Fibroblast of mammary gland (primary cell): ENCODE results near the gene ZHX3.

Experiments
- DNase-seq: peaks from one replicate; pipeline ENCODE4 v3.0.0-alpha.2; 2010; ENCODE audit warnings: low read depth
- H3K4me3 ChIP-seq: 2 replicates; pipeline ENCODE4 v1.5.1; 2011; ENCODE audit warnings: low read depth, mild to moderate bottlenecking, low read length, moderate library complexity; ENCODE audit not compliant: control insufficient read depth
- CTCF ChIP-seq: conservative IDR thresholded peaks from 2 replicates; pipeline ENCODE4 v1.5.1; 2011; ENCODE audit warnings: low read depth, low read length, inconsistent platforms; ENCODE audit not compliant: control insufficient read depth, insufficient read depth

Gene ZHX3

GRCh38 chr20:41300886-41301285 lies 16.6 kb downstream of the ZHX3 start:
- no peak for DNase-seq
- no peak overlapping the region for H3K4me3 ChIP-seq
- no peak for TF ChIP-seq CTCF

DNA sequence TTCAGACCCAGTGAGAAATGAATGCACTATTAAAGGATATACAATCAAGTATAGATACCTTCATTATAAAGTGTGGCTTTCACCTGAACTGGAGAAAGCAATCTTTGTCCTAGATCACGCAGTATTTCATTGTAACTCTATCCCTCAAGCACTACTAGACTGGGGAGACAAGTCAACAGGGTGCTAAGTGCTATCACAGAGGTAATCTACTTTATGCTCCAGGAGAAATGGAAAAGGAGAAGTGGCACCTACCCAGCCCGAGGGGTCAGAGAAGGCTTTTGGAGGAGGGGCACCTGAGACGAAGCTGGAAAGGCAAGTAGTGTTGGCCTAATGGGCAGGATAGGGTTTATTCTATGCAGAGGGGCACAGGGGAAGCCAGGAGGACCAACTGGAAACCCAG lies 17.1 kb downstream of the ZHX3 start:
- H3K4me3 ChIP-seq: no peak overlapping the region
- no peak for DNase-seq
- TF ChIP-seq CTCF: no peak

DNA sequence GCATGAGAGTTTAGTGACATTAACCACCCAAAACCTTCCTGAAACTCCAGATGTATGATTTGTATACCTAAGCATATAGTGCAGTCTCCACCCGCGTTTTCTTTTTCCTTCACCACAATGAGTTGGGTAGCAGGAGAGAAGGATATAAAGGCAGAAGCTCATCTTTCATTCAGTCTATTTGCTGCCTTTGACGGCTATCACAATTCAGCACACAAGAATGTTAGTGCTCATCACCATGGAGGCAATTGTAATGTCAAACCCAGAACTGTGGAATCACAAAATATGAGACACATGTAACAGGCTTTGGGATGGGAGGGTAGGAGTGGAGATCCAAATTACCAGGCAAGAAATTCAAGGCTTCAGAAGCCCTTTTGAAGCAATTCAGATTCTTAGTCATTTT lies 17.6 kb downstream of the ZHX3 start:
- H3K4me3 ChIP-seq: no peak overlapping the region
- no peak for DNase-seq
- no peak for TF ChIP-seq CTCF

GRCh38 chr20:41293269-41294037 lies 24.1 kb downstream of the ZHX3 start:
- DNase-seq: peak; percentile 80
- no peak overlapping the region for H3K4me3 ChIP-seq
- TF ChIP-seq CTCF: no peak

GRCh38 chr20:41290804-41291389 lies 26.6 kb downstream of the ZHX3 start:
- TF ChIP-seq CTCF: no peak
- H3K4me3 ChIP-seq: no peak overlapping the region
- DNase-seq: no peak

- TF ChIP-seq CTCF: no peak
- no peak overlapping the region for H3K4me3 ChIP-seq
- DNase-seq: peak; percentile 96
Observed at GRCh38 chr20:41287327-41287726, 30.2 kb downstream of the ZHX3 start.
